ENCODE data around the gene FRAT2.
"Not testable (repeated sequence)": the region's sequence is repeated elsewhere in the genome, so short reads cannot be mapped to it uniquely, and the experiment has no call there.

The FRAT2 gene

DNA sequence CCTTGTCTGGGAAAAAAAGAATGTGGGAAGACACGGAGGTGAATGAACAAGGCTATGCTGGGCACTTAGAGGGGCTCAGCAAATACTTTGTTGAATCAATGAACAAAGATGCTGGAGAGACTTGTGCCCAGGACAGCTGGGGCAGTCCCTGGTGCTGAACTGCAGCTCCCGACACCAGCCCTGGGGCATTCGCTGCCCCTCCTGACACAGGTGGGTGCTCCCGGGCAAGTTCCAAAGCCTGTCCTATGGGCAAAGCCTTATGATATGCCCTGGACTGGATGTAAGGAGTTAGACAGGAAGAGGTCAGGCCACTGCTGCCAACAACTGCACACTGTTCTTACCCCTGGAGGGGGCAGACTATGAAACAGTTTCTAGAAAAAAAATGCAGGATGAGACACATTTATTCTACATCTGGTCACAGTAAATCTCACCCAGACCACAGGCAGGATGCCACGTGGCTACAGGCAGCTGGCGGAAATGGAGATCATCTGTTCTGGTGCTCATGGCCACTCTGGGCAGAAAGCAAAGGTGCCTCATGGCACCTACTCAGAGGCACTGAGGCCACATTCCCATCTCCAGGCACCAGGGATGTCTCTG is 21.9 kb upstream of the FRAT2 start:
- DNase-seq = no peak

DNA sequence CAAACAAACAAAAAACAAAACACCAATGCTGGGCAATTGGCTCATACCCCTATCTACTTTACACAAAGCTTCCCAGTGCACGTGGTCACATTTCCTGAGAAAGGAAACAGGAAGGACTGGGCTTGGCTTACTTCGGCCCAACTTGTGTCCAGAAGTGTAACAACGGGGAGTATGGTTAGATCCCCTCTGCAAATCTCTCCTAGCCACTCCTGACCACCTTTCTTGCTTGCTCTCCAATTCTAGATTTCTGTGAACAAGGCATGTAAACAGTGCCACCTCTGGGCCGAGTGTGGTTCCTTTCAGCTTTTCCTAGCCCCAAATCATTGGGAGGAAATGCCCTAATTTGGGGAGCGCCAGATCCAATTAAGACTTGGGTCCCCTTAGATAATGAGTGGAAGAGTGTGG is 21.0 kb upstream of the FRAT2 start:
- no peak for DNase-seq

DNA sequence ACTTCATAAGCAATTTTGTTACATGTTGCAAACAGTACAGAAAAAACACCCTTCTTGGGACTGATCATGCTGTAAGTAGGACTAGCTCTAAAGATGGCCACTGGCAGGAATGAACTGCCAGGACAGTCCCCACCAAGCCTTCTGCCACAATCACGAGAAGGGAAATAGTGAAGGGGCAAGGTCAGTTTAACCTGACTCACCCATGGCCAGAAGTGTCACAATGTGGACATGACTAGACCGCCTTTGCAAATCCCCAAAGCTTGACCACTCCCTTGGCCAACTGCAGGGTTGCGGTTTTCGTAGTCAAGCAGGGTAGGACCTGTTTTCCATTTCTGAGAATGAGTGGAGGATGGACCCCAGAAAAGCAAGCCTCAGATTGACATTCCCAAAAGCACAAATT is 19.4 kb upstream of the FRAT2 start:
- DNase-seq = no peak

DNA sequence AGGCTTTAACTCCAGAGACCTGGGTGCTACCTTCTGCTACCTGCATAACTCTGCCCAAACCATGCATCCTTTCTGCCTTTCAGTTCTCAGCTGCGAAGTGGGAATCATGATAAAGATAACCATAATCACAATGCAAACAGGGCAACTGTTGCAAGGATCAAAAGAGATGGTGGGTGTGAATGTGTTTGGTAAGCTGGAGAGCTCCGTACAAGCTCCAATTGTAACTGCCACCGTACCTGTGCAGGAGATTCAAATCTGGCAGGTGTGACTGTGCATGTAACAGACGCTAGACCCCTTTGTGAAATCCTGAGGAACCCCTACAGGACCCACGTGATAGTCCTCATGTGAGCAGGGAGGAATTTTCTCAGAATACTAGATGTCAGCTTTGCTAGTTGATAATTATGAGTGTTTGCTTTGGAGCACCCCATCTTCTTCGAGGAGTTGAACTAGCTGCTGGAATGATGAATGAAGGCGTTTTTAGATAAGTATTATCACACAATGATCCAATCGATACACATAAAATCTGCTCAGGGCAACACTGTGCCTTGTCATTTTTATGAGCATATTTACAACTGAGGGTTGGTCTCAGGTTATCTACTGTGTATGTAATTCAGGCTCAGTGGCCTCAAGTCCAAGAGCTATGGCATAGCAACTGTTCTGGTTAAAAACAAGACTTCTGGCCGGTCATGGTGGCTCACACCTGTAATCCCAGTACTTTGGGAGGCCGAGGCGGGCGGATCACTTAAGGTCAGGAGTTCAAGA is 15.4 kb upstream of the FRAT2 start:
- DNase-seq = no peak

DNA sequence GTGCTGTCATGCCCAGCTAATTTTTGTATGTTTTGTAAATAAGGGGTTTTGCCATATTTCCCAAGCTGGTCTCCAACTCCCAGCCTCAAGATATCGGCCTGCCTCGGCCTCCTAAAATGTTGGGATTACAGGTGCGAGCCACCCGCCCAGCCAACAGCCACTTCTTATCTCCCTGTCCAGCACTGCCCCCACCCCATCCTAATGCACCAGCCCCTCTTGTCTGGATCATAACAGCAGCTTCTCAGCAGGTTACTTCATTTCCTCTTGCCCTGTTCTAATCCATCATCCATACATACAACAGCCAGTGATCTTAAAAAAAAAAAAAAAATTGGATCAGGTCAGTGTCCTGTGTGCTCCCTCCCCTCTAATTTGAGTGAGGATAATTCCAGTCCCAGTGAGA is 12.8 kb upstream of the FRAT2 start:
- no peak for DNase-seq

DNA sequence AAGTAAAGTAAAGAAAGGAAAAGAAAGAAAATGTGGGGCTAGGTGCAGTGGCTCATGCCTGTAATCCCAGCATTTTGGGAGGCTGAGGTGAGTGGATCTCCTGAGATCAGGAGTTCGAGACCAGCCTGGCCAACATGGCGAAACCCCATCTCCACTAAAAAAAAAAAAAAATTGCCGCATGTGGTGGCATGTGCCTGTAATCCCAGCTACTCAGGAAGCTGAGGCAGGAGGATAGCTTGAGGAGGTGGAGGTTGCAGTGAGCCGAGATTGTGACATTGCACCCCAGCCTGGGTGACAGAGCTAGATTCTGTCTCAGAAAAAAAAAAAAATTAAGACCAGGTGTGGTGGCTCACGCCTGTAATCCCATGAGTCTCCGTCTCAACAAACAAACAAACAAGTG is 9.1 kb upstream of the FRAT2 start:
- DNase-seq = not testable (repeated sequence)

DNA sequence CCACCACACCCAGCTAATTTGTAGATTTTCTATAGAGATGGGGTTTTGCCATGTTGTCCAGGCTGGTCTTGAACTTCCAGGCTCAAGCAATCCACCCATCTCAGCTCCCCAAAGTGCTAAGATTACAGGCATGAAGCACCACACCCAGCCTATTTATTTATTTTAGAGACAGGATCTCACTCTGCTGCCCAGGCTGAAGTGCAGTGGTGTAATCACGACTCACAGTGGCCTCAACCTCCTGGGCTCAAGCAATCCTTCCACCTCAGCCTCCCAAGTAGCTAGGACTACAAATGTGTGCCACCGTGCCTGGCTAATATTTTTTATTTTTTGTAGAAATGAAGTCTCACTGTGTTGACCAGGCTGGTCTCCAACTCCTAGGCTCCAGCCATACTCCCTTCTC is 6.9 kb upstream of the FRAT2 start:
- DNase-seq = no peak

DNA sequence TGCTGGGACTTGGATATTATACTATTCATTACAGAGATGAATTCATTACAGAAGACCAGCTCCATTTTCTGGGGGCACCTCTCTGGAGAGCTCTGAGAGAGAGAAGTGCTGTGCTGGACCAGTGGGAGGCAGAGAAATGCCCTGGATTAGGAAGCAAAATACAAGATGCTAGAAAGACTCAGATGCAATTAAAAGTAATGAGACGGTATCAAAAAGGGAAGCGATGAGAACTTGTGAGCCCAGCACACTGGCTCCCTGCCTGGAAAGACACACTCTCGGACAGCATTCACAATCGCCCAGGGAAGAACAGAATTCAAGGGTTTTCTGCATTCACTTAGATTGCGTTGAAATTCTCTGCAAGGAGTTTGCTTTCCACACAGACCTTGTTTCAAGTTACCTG is 3.5 kb upstream of the FRAT2 start:
- DNase-seq = no peak

DNA sequence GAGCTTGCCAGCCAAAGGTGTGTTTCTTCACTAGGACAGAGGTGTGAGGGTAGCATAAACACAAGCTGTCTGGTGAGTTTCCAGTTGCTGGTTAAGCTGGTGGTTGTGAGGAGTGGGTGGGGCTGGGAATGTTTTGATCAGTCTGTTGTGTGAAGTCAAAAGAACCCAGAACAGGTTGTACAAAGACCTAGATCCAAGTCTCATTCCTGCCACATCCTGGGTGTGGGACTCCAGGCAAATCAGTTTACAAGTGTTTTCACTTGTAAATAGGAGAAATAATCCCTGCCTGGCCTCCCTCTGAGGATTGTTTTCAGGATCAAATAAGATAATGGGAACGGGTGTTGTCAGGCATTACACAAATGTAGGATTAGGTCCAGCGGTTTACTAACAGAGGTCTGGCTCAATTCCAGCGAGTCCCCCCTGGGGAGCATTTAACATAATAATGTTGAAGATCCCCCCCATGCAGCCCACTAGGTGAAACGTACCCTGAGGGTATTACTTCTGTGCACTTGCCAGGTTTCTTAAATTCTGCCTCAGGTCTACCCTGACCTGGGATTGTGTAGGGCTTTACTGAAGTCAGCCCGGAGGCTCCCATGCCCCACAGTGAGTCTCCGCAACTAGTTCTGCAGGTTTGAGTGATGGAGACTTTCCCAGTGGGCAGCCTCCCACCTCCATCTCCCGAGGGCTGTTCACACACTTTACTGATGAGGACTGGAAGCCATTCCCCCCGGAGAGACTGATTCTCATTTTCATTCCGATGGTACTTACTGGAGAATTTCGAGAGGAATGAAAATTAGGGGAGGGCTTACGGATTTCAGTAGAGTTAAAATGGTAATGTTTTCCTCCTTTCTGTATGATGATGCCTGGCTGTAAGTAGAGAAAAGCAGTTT is 2.7 kb upstream of the FRAT2 start:
- DNase-seq = no peak

DNA sequence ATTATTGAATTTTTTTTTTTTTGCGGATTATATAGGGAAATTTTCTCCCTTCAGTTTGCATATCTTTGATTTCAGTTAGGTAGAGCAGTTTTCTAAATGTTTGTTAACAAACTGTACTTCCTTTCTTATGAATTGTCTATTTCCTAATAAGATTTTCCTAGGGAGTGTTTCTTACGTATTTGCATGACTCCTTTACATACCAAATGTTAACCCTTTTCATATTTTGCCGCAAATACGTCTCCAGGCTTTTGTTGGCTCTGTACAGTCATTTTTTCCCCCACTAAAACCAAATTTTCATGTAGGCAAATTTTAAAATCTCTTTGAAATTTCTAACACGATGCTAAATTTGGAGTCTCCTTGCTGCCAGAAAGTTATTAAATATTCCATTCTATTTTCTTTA is 1.9 kb upstream of the FRAT2 start:
- DNase-seq = no peak

DNA sequence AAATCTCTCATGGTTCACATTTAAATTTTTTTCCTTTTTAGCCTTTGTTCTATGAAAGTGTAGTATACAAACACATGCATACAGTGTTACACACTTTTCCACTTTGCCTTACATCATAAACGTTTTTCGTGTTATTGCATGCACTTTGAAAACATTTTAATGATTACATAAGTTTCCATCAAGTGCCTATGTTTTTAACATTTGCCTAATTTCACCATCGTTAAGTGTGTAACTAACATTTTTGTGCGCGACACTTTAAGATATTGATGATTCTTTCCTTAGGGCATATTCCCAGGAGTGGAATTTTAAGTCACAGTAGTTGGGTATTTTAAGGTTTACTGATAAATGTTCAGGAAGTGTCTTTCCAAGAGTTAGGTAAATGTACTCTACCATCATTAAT is 1.5 kb upstream of the FRAT2 start:
- DNase-seq = no peak

DNA sequence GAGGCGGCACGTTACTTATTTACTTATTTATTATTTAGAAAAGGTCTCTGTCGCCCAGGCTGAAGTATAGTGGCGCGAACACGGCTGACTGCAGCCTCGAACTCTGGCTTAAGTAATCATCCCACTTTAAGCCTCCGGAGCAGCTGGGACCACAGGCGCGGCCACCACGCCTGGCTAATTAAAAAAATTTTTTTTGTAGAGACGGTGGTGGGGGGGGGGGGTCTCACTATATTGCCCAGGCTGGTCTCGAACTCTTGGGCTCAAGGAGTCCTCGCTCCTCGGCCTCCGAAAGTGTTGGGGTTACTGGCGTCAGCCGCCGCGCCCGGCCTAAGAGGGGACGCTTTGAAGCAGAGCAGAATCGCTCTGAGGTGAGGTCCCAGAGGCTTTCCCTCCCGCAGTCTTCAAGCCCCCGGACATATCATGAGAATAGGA is 675 bp upstream of the FRAT2 start:
- no peak for DNase-seq

DNA sequence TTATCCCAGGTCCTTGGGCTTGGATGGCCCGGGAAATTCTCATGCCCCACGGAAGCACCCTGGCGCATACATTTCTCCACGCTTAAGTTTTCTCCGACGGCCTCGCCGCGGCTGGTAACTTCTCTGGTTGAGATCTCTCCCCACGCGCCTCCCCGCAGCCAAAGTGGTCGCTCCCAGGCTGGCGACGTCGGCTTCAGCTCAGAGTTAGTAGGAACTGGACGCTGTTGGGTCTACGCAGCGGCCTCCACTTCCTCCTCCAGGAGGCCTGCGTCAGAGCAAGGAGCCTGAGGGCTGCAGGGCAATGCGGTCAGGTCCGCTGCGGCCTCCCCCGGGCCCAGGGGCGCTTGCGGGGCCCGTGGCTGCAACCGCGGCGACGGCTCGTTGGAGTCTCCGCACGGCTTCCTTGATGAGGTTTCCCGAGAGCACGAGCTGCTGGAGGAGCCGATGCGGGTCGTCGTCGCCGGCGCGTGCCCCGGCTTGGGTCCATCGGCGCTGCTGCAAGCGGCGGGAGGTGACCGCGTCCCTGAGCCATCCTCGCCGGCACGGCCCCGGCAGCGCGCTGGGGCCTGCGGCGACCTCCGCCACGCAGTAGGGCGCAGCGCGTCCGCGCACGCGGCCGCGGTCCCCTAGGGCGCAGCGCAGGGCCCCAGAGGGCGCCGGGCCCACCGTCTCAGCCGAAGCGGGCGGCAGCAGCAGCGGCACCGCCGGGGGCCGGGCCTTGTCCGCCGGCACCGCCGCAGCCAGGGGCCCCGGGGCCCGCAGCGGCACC is 744 bp downstream of the FRAT2 start:
- DNase-seq = no peak

DNA sequence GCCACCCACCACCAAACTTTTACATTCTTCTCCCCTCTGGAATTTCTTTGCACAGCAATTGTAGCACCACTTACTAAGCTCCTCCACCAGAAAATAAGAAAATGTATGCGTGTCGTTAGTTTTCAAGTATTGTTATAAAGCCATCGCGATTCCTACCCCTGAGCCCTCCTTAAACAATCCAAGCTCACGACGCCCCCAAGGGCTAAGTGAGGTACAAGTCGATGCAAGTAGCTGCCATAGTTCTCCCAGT is 1.3 kb downstream of the FRAT2 start:
- no peak for DNase-seq

DNA sequence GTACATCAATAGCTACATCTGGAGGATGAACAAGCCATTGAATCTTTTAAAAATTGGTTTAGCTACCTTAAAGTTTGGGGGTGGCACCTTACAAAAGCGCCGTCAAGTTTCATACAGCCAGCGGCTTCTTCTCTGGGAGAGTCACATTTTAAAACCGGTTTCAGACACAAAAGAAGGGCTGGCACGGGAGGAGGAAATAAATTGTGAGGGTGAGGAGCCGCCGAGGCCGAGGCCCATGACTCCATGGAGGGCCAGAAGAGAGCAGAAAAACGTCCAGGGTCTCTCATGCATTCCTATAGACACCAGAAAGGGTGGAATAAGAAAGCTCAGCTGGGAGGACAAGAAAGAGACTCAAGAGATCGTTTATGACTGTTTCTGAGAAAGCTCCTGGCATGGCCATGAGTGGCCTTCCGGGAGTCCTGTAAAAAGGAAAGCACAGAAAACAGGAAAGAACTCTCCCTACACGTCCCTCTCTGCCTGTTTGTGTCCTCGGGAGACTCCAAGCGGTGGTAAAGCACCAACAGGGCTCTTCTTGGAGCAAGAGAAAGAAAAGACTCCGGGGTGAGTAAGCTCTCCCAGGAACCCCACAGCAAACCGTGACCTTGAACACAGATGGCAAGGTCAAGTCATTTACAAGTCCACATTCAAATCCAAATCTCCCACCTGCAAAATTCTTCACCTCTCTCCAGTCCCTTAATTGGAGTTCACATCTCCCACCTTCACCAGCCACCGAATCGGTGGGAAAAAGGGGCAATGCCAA is 1.8 kb downstream of the FRAT2 start:
- no peak for DNase-seq

DNA sequence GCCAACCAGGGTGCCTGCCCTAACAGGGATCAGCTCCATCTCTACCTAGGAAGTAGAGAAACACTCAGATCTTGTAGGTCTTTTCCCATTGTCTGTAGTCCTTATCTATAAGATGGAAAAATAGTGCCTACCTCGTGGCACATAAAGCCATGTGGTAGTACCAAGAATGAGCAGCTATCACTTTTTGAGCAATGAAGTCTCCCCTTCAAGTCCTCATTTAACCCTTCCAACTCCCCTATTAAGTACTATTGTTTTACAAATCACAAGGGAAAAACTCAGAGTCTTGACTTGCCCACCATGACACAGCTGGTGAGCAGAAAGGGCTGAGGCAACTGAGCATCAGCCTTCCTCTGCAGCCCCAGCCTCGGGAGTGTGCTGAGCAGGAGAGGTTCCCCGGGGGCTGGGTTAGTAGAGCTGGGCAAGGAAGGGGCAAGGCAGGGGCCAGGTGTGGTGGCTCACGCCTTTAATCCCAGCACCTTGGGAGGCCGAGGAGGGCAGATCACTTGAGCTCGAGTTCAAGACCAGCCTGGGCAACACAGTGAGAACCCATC is 3.3 kb downstream of the FRAT2 start:
- DNase-seq = no peak

DNA sequence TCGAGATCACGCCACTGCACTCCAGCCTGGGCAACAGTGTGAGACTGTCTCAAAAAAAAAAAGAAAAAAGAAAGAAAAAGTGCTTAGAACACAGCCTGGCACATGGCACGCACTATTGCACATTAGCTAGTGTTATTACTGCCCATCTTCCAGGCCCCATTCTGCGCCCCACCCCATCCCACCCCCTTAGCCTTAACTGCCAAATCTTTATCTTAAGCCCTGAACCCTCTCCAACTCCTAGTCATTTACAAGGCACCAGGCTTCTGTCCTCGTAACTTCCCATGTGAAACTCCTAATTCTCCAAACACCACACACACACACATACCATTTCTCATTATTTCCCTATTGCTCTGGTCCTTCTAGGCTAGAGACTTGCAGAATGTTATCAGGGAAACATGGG is 4.8 kb downstream of the FRAT2 start:
- no peak for DNase-seq

DNA sequence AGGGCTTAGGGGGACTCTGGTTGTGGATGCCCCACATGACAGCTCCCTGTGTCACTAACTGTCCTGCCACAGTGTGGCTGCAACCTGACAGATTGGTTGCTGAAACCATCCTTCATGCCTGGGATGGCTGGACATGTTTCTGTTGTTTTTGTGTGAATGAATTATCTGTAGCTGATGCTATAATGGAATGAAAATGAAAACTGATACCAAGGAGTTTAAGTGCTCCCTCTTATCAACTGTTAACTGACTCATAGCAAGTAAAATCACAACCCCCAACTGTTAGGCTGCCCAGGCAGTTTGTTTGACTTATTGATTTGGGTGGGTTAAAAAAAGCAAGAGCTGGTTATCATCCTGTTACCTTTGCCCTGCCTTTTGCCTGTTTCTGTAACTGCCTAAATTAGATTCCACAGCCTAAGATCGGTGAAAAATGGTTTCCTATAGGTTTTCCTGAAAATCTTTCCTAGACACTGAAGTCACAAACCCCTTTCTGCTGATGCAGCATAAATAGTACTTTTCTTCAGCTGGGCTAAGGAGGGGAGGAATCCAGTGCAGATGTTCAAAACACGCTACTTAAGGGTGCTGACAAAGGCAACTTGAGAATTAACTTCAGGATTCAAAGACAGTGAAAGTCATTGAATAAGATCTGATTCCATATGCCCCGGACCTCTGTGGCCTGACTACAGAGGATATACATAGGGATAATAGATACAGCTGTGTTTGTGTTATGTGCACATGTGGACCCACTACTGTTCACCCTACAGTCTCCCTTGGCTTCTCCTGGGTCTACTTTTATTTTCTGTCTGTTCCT is 5.7 kb downstream of the FRAT2 start:
- DNase-seq = no peak

DNA sequence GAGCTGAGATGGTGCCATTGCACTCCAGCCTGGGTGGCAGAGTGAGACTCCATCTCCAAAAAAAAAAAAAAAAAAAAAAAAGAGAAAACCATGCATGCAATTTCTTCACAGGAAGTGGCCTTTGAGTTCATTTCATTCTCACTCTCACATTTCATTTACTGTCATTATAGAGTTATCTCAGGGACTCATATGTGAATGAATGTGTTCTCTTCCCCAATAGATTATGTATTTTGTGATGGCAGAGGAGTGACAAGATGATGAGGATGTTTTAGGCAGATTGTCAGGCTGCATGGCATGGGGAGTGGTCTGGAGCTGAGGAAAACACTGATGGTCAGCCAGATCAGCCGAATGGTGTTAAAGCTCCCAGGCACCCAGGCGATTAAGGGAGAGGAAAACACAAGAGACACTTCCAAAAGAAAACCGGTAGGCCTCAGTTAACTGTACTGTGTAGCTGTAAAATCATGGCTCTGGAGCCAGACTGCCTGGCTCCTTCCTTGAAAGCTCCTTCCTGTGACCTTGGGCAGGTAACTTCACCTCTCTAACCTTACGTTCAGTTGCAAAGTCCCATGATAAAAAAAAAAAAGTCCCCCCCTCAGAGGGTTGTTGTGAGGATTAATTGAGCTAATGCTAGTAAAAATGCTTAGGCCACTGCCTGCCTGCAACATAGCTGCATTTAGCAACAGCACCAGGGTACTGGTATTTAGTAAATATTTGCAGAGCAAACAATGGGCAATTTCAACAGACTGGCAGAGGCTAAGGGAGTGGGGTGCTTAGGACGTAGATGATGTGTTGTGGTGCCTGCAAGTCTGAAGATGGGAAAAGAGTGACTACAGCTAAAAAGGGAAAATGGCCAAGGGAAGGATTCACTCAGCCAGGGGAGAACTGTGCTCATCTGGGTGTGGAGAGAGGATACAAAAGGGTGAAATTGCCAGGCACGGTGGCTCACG is 6.9 kb downstream of the FRAT2 start:
- DNase-seq = no peak

DNA sequence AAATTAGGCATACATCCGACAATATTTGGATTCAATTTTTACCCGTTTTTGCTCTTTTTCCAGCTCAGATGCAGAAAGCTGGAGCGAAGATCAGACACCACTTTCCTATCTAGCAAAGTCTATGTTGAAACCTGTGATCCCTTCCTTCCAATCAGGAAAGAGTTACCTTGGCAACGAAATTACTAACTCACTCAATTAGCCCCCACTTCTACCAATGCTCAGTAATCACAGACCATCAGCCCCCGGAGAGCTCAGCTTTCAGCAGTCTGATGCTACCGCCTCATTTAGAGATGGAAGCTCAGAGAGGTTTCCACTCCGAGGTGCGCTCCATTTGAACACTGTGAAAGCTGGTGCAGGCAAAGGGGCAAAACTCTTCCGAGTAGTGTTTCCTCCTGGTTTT is 8.8 kb downstream of the FRAT2 start:
- no peak for DNase-seq
